ENCODE results near the gene PYM1. TPM values are rescaled to one million over a fixed set of nuclear protein-coding genes. Genes with fewer than 3 reads are reported as not detected.

Gene PYM1
- total and polyA plus RNA-seq, 2 of the 4 experiments (the other 2 are of a cell fraction) = 26.5 to 27.8 TPM

DNA sequence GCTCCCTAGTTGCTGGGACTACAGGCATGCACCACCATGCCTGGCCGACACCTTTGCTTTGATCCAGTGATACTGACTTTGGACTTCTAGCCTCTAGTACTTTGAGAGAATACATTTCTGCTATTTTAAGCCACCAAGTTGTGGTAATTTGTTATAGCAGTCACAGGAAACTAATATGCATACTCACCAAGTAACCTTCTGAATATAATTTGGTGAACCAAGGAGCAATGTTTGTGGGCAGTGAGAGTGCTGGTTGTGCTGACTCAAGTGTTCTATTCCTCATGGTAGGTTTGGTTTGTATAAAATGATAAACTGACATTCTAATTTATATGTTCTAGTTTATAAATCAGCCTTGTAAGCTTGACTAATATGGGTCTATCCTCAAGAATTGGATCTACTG is 42.6 kb downstream of the PYM1 start:
- Histone ChIP-seq H3K4me1 (ENCODE audit: control insufficient read depth, insufficient read depth, low read length) (no peaks in the 10 kb centered on the region; the same call in 1 of the 2 replicates), H3K27ac (ENCODE audit: insufficient read depth, low read length) (no peak overlapping the region), H2BK15ac (ENCODE audit: low read depth, low read length) (no peak overlapping the region), H2BK120ac (ENCODE audit: low read depth, low read length) (no peak overlapping the region), H3K79me1 (ENCODE audit: low read depth in 1 of 2, low read length in 2 of 2) (no peaks in the 10 kb centered on the region), H3K9ac (ENCODE audit: low read depth, low read length) (no peak overlapping the region), H3K4ac (ENCODE audit: low read depth, low read length) (no peak overlapping the region), H4K20me1 (ENCODE audit: insufficient read depth, low read length) (no peaks in the 10 kb centered on the region), H4K8ac (ENCODE audit: low read depth in 2 of 2, low read length in 2 of 2) (no peak overlapping the region), H2AK9ac (replicated peaks; ENCODE audit: low read depth, low read length, poor library complexity) (no peak overlapping the region), H2BK5ac (ENCODE audit: low read depth, low read length, poor library complexity, severe bottlenecking) (no peak overlapping the region), H2BK20ac (ENCODE audit: low read depth, low read length) (no peak overlapping the region), H3K18ac (ENCODE audit: low read depth, low read length) (no peak overlapping the region), H3K9me3 (ENCODE audit: control insufficient read depth, insufficient read depth, low read length) (no peaks in the 10 kb centered on the region), H2AFZ (replicated peaks; ENCODE audit: low read length, poor library complexity) (no peak overlapping the region), H4K5ac (ENCODE audit: low read depth, low read length) (no peak overlapping the region), H3K4me2 (ENCODE audit: low read depth, low read length) (no peak overlapping the region), H3K36me3 (ENCODE audit: control insufficient read depth, insufficient read depth, low read length) (no peaks in the 10 kb centered on the region), H3K27me3 (ENCODE audit: control insufficient read depth, insufficient read depth, low read length) (no peaks in the 10 kb centered on the region), H3K14ac (replicated peaks; ENCODE audit: low read depth, low read length) (no peak overlapping the region), H3K56ac (ENCODE audit: extremely low read depth, insufficient read depth, low read length) (no peak overlapping the region), H3K9me1 (ENCODE audit: insufficient read depth, low read length) (no peaks in the 10 kb centered on the region), H4K91ac (ENCODE audit: insufficient read depth, low read depth, low read length) (no peak overlapping the region), H3K23ac (ENCODE audit: low read depth, low read length) (no peak overlapping the region), H3K4me3 (ENCODE audit: insufficient read depth, low read depth, low read length) (no peak overlapping the region), H2AK5ac (ENCODE audit: low read depth, low read length) (no peak overlapping the region)
- ChIA-PET POLR2A (ENCODE audit: unreplicated experiment) (no interaction called here), CTCF (no interaction called here)
- intact Hi-C loops (cut with micrococcal nuclease) (loop anchor here (5.0 kb wide), 1 partner anchor 33 kb away; no protein-coding TSS in a partner anchor), in situ Hi-C loops (cut with MboI; ENCODE audit: low sequenced_read_pairs) (no loop called here), dilution Hi-C loops (cut with HindIII; ENCODE audit: low sequenced_read_pairs, unreplicated experiment) (no loop called here)
- TF ChIP-seq CEBPB (IDR thresholded peaks at IDR 0.05; ENCODE audit: low read depth, low read length) (no peak), BHLHE40 (IDR thresholded peaks at IDR 0.05; ENCODE audit: low read depth, low read length) (no peak), MAFK (IDR thresholded peaks at IDR 0.05; ENCODE audit: low read depth, low read length) (no peak), RCOR1 (IDR thresholded peaks at IDR 0.05; ENCODE audit: insufficient replicate concordance, low read length) (no peak), NFE2L2 (IDR thresholded peaks at IDR 0.05; ENCODE audit: low read depth, low read length) (no peak)
- no TSS peak for BruUV-seq (replicated peaks)
- DNase-seq (no peak), ATAC-seq (ENCODE audit: low read depth) (no peak)
- WGBS, 2 experiments (ENCODE audit: extremely low coverage in 2 of 2, insufficient read length in 1 of 2) = no CpG with 5 or more reads among the region's 1 CpG

Data from IMR-90 (cell line).